Esophagus mucosa (tissue), 1 donor: ENCODE results near the gene SEMA6A. TPM values are rescaled to one million over a fixed set of nuclear protein-coding genes. Genes with fewer than 3 reads are reported as not detected.

Experiments
- ATAC-seq: fragments of 200-7000 bp; cut with Tn5 transposase; one replicate; pipeline ENCODE4 v1.9.1; 2020
- total RNA-seq: library from RNA; stranded (reverse); gene quantifications from one replicate; pipeline ENCODE4 v1.2.4, GENCODE V29; 2023
- donor health status: DM: yes; HTN: yes; CAD: no.

Gene SEMA6A
- total RNA-seq, 1 donor from 2014 or later = 6.1 TPM

GRCh38 chr5:116437351-116437705 is 137.3 kb downstream of the SEMA6A start:
- no peak for ATAC-seq

- ATAC-seq = no peak
Observed at GRCh38 chr5:116436674-116437350, 137.8 kb downstream of the SEMA6A start.

DNA sequence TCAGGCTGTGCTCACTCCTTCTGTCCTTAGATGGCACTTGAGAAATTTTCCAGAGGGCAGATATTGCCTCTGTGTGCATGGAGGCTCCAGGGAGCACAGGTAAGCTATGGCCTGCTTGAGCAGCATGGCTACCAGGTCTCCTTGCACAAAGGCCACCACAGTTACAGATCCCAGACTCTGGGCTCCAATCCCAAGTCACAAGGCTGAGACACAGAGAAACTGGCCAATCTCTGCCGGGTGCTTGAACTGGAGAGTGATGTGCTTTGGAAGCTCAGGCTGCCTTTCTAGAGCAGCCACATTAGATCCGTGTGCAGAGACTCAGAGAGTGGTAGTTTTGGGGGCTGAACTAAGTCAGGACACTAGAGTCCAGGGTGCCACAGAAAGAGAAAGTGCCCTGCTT is 145.7 kb downstream of the SEMA6A start:
- ATAC-seq = no peak

- no peak for ATAC-seq
Observed at GRCh38 chr5:116428413-116428812, 146.2 kb downstream of the SEMA6A start.

GRCh38 chr5:116424951-116425350 is 149.7 kb downstream of the SEMA6A start:
- ATAC-seq = no peak

DNA sequence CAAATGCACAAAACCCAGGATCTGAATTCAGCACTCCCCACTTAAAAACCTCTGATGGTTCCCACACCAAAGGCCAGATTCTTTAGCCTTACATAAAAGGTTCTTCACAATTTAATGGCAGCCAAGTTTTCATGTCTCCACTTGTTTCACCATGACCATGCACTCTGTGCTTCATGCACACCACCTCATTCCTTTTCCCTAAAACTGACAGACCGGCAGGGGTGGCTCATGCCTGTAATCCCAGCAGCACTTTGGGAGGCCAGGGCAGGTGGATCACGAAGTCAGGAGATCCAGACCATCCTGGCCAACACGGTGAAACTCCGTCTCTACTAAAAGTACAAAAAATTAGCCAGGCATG is 150.4 kb downstream of the SEMA6A start:
- no peak for ATAC-seq

DNA sequence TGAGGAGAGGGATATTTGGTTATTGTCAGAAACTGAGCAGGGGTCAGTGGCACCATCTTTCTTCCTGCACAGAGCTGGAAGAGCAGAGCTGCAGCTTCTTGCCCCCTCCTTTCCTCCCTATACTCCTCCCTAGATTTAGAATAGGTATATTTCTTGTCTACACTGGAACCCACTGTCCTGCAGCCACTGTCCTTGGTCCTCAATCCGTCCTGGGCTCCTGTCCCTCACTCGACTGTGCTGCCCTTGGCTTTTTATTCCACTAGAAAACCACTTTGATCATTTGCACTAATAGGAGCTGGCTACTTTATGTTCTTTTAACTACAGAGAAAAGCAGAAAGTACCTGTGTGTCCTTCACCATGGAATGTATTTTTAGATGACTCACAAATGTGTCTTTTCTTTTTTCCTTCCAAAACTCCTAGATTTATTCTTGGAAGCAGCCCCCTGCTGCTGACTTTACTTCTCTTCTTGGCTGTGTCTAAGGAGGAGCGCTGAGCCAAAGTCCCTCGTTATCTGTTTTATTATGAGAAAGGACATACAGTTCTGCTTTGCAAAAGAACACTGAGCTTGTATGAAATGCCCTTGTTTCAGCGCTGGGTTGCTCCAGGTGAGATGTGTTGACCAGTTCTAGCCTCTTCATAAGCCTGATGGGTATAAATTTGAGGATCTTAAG is 150.9 kb downstream of the SEMA6A start:
- no peak for ATAC-seq

GRCh38 chr5:116423141-116423540 is 151.5 kb downstream of the SEMA6A start:
- no peak for ATAC-seq

DNA sequence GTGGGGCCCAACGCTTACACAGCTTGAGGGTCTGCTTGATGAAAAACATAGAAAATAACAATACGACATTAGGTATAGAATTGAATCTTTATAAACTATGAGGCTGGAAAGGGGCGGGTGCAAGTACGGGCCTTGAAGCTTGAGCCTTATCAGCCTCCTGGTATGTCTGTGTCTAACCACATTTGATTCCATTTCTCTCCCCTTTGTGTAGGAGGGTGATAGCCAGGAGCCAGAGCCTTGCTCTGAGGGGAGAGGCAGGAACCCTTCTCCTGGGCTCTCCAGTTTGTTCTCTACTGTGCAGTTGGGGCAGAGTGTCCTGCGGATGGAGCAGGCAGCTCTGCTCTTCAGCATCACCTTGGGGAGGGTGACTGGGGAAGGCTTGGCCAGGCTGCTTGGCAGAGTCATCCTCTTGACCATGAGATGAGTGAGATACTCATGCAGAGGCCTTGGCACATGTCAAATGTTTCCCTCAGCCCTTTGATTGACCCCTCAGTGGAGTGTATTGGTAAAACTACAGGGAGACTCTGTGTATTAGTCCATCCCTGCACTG is 153.5 kb downstream of the SEMA6A start:
- no peak for ATAC-seq

DNA sequence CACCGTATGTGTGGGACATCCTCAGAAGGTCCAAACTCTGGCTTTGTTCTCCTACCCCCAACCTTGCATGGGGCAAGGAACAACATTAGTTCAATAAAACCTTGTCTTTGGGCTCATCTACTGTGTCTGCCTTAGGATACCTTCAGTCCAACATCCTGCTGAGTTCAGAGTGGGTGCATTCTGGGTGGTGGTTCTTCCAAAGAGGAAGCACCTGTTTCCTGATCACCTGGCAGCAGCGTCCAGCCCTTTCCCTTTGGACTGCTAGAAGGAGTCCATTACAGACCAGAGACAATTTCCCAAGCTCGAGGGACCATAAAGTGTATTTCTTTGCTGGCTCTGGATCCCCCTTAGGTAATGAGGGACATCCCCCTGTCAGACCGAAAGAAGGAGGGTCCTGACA is 154.1 kb downstream of the SEMA6A start:
- ATAC-seq = no peak

GRCh38 chr5:116419258-116419657 is 155.4 kb downstream of the SEMA6A start:
- ATAC-seq = no peak

- no peak for ATAC-seq
Observed at GRCh38 chr5:116418774-116419173, 155.8 kb downstream of the SEMA6A start.

DNA sequence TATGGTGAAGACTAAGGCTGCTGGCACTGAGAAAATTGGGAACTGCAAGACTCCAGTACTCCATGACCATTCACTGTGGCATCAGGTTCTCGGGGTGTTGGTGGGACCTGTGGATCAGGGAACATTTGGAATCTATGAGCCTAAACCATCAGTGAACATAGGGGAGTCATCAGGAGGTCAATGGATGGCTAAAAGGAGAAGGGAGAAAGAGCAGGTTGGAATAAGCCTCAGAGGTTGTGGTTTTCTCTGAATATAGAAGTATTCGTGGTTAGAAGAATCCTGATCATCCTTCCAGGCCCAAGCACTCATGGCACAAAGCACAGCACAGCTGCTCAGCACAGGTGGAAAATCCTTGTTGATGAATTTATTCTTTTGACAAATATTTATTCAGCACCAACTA is 156.6 kb downstream of the SEMA6A start:
- ATAC-seq = no peak

DNA sequence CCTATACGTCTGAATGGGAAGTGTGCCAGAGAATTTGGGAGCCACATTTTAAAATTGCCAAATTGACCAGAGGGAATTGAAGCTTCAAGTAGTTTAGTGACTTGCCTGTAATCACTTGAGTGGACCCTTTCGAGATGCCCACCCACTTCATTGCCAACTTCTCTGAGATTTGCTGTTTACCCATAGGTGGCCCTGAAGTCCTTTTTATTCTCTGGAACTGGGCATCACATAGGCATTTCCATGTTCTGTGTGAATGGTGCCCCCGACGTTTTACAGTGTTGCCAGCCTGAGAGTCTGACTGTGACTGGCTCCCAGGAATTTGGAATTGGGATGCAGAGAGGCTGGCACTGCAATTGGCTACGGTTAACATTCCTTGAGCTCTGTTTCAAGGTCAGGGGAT is 158.6 kb downstream of the SEMA6A start:
- no peak for ATAC-seq

GRCh38 chr5:116415182-116415581 is 159.4 kb downstream of the SEMA6A start:
- no peak for ATAC-seq

DNA sequence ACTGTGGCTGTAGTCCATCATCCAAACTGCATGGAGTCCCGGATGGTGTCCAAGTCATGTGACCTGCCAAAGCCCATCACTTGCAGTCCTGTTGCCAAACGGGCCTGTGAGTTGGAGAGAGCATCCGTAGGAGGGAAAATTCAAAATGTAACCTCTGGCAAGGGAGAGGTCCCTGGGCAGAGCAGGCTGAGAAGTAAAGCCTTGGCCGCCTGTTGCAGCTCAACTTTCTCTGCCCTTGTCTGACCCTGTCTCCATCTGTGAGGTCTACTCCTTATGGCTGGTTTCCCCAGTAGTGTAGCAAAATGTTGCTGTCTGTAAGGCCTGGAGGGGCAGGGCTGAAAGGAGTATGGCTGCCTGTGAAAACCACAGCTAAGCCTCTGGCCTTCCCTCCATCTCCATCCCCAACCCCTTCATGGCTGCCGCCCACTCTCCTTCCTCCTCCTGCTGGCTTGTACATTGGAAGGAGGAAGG is 163.5 kb downstream of the SEMA6A start:
- ATAC-seq = no peak

DNA sequence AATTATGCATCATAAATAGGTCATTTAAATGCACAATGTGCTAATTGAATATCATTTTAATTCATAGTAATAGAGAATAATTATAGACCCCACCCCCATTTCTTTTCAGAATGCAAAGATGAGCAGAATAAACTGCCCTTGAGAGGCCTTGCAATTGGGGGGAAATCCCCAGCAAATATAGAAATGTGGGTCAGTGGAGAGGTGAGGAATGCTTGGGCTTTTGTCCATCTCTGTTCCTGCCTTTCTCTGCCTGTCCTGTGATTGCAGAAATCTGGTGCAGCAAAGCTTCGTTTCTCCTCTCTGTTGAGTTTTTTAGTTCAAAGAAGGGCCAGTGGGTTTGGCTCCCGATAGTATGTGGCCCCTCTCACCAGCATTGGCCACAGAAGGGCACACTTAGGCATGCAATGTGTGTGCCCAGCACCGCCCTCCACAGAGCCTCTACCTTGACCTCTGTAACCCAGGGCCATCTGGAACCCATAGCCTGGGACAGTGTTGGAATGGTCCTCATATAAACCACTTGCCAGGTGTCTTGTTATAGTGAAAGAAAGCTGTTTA is 164.2 kb downstream of the SEMA6A start:
- ATAC-seq = no peak

GRCh38 chr5:116409591-116410296 is 164.9 kb downstream of the SEMA6A start:
- no peak for ATAC-seq

- ATAC-seq = no peak
Observed at GRCh38 chr5:116406306-116407041, 168.1 kb downstream of the SEMA6A start.

DNA sequence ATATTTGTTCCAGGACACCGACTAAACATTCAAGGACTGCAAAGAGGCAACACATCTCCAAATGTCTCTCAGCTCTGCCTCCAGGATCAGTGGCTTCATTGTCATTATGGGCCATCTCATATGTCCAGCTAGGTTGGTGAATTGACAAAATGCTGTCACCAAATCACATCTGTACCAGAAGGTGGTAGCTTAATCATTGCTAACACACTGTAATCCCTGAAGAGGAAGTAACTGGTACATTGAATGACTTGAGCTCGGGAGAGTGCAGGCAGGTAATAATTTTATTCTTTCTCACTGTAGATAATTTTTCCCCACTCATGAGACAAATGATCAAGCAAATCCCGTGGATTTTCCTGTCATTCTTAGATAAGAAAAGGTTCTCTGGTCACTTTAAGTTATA is 169.8 kb downstream of the SEMA6A start:
- no peak for ATAC-seq

DNA sequence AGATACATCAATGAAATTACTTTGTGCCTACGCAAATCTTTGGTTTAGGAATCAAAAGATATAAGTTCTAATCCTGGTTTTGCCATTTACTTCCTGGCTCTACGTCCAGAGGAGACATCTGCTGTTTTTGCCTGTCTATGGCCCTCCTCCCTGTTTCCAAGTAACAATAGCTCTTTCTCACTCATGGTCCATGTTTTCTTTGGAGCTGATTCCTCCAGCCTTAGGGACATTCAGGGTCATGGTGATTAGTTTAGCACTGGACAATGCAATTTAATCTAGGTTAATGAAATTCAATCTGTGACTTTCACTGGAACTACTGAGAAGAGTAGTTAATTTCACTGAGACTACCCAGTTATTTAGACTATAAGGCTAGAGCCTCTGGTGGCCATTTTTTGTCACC is 170.6 kb downstream of the SEMA6A start:
- no peak for ATAC-seq

- no peak for ATAC-seq
Observed at GRCh38 chr5:116402235-116402634, 172.4 kb downstream of the SEMA6A start.

- ATAC-seq = no peak
Observed at GRCh38 chr5:116401576-116401975, 173.0 kb downstream of the SEMA6A start.
